SK-N-SH (cell line): ENCODE data around the gene PRICKLE4. TPM values are rescaled to one million over a fixed set of nuclear protein-coding genes. Genes with fewer than 3 reads are reported as not detected.

ENCODE experiments used
- CTCF ChIA-PET: fragments of 300-600, 350-600 bp; formaldehyde crosslinking; extraction: SDS; loops from one replicate; lab custom pipeline; 2021; lab: Yijun Ruan, JAX
- POLR2A ChIA-PET: fragments of 350-600 bp; sonication (Branson Sonifier 250); formaldehyde crosslinking; extraction: SDS; loops from one replicate; lab custom pipeline; 2020; ENCODE audit warnings: antibody characterized with exemption, inconsistent platforms; lab: Yijun Ruan, JAX
- DNase-seq: peaks from one replicate; pipeline ENCODE4 v3.0.0; 2012
- H2AFZ ChIP-seq: fragments of 200-600 bp; sonication (generic); 2 replicates; pipeline ENCODE4 v1.8.1; 2016; ENCODE audit warnings: antibody characterized with exemption, mild to moderate bottlenecking, low read depth
- H3F3A ChIP-seq: fragments of 200-600 bp; sonication (generic); replicated peaks from 2 replicates; pipeline ENCODE3; 2016; ENCODE audit warnings: antibody characterized with exemption, mild to moderate bottlenecking; ENCODE audit not compliant: insufficient read depth
- H3K27ac ChIP-seq, 2 experiments: fragments of 200-500 bp in 1 of 2; fragments of 200-600 bp in 1 of 2; sonication (Bioruptor generic) in 1 of 2; sonication (generic), shearing (Covaris generic) in 1 of 2; 2 replicates each; pipeline versions ENCODE4 v1.5.1 to v1.6.1; 2014 to 2016; ENCODE audit warnings: low read depth in 2 of 2, inconsistent platforms in 1 of 2, low read length in 1 of 2, mild to moderate bottlenecking in 1 of 2, mixed read lengths in 1 of 2
- H3K27me3 ChIP-seq: fragments of 200-600 bp; sonication (generic), shearing (Covaris generic); 2 replicates; pipeline ENCODE4 v1.6.1; 2016; ENCODE audit warnings: mixed run types; ENCODE audit not compliant: insufficient read depth
- H3K36me3 ChIP-seq, 2 experiments: fragments of 200-500 bp in 1 of 2; fragments of 200-600 bp in 1 of 2; sonication (Bioruptor generic) in 1 of 2; sonication (generic) in 1 of 2; replicated peaks in 1 of 2; 2 replicates each; pipeline versions ENCODE3 to v1.5.1; 2014 to 2016; ENCODE audit warnings: low read length in 1 of 2, mild to moderate bottlenecking in 1 of 2; ENCODE audit not compliant: insufficient read depth in 2 of 2, control insufficient read depth in 1 of 2
- H3K4me1 ChIP-seq, 2 experiments: fragments of 200-500 bp in 1 of 2; fragments of 200-600 bp in 1 of 2; sonication (Bioruptor generic) in 1 of 2; sonication (generic), shearing (Covaris generic) in 1 of 2; 2 replicates each; pipeline versions ENCODE4 v1.5.1 to v1.6.1; 2014 to 2016; ENCODE audit warnings: low read depth in 1 of 2, low read length in 1 of 2, mixed run types in 1 of 2; ENCODE audit not compliant: insufficient read depth in 2 of 2, control insufficient read depth in 1 of 2
- H3K4me2 ChIP-seq: fragments of 200-600 bp; sonication (generic), shearing (Covaris generic); 2 replicates; pipeline ENCODE4 v1.6.1; 2017; ENCODE audit warnings: mixed run types
- H3K4me3 ChIP-seq, 2 experiments: fragments of 200-500 bp in 1 of 2; fragments of 200-600 bp in 1 of 2; sonication (Bioruptor generic) in 1 of 2; sonication (generic), shearing (Covaris generic) in 1 of 2; 2 replicates each; pipeline versions ENCODE4 v1.5.1 to v1.8.1; 2014 to 2016; ENCODE audit warnings: low read depth in 2 of 2, inconsistent platforms in 1 of 2, low read length in 1 of 2, mild to moderate bottlenecking in 1 of 2, mixed read lengths in 1 of 2, moderate library complexity in 1 of 2
- H3K79me2 ChIP-seq: fragments of 200-600 bp; sonication (generic); 2 replicates; pipeline ENCODE4 v1.8.1; 2017; ENCODE audit warnings: mild to moderate bottlenecking; ENCODE audit not compliant: insufficient read depth
- H3K9ac ChIP-seq: fragments of 200-600 bp; sonication (generic); 2 replicates; pipeline ENCODE4 v1.6.1; 2017; ENCODE audit warnings: mixed run types
- H3K9me2 ChIP-seq: fragments of 200-600 bp; sonication (generic); 2 replicates; pipeline ENCODE4 v1.6.1; 2017; ENCODE audit warnings: mixed run types
- H3K9me3 ChIP-seq: fragments of 200-600 bp; sonication (generic); 2 replicates; pipeline ENCODE4 v1.6.1; 2017; ENCODE audit warnings: mixed run types, mild to moderate bottlenecking, moderate library complexity
- H4K20me1 ChIP-seq: fragments of 200-600 bp; sonication (generic); 2 replicates; pipeline ENCODE4 v1.6.1; 2017; ENCODE audit warnings: mild to moderate bottlenecking, mixed run types; ENCODE audit not compliant: insufficient read depth
- EP300 ChIP-seq, 2 experiments: IDR thresholded peaks; 2 replicates each; pipeline versions ENCODE4 v1.4.0 to v1.6.1; 2012; ENCODE audit warnings: borderline replicate concordance in 1 of 2, low read depth in 1 of 2, low read length in 1 of 2
- FOSL2 ChIP-seq: IDR thresholded peaks from 2 replicates; pipeline ENCODE4 v1.4.0; 2012; ENCODE audit warnings: low read depth, mild to moderate bottlenecking, moderate library complexity, borderline replicate concordance
- FOXM1 ChIP-seq: IDR thresholded peaks from 2 replicates; pipeline ENCODE4 v1.4.0; 2012; ENCODE audit warnings: low read depth, mild to moderate bottlenecking
- GABPA ChIP-seq: IDR thresholded peaks from 2 replicates; pipeline ENCODE4 v1.4.0; 2012; ENCODE audit warnings: low read depth, mild to moderate bottlenecking
- GATA2 ChIP-seq: sonication (generic); formaldehyde crosslinking; IDR thresholded peaks from 2 replicates; pipeline ENCODE4 v1.5.0; 2020; ENCODE audit warnings: mild to moderate bottlenecking, missing genetic modification reagents
- MEF2A ChIP-seq: IDR thresholded peaks from 2 replicates; pipeline ENCODE4 v1.4.0; 2012; ENCODE audit warnings: low read depth, borderline replicate concordance
- MXI1 ChIP-seq: IDR thresholded peaks from 2 replicates; pipeline ENCODE4 v1.6.1; 2012; ENCODE audit warnings: mild to moderate bottlenecking, low read depth, low read length, improper control_type of control experiment
- POLR2AphosphoS5 ChIP-seq: IDR thresholded peaks from 2 replicates; pipeline ENCODE4 v1.6.1; 2012; ENCODE audit warnings: low read depth, low read length
- RAD21 ChIP-seq: IDR thresholded peaks from 2 replicates; pipeline ENCODE4 v1.6.1; 2012; ENCODE audit warnings: mild to moderate bottlenecking, low read length
- RCOR1 ChIP-seq: fragments of 150-350 bp; IDR thresholded peaks from 2 replicates; pipeline ENCODE4 v1.6.1; 2017; ENCODE audit warnings: antibody characterized with exemption, low read length
- SIN3A ChIP-seq: IDR thresholded peaks from 2 replicates; pipeline ENCODE4 v1.6.1; 2012; ENCODE audit warnings: low read depth, mild to moderate bottlenecking, low read length, moderate library complexity, borderline replicate concordance
- SMC3 ChIP-seq: IDR thresholded peaks from 2 replicates; pipeline ENCODE4 v1.6.1; 2012; ENCODE audit warnings: low read depth, low read length, improper control_type of control experiment
- TAF1 ChIP-seq: IDR thresholded peaks from 2 replicates; pipeline ENCODE4 v1.6.1; 2012; ENCODE audit warnings: low read depth, mild to moderate bottlenecking, low read length, moderate library complexity, borderline replicate concordance
- TCF12 ChIP-seq: IDR thresholded peaks from 2 replicates; pipeline ENCODE4 v1.4.0; 2012
- YY1 ChIP-seq: IDR thresholded peaks from 2 replicates; pipeline ENCODE4 v1.4.0; 2012; ENCODE audit warnings: low read depth, mild to moderate bottlenecking
- WGBS: methylation state at CpG from one replicate; pipeline ENCODE4 v1.1.6; 2017; ENCODE audit warnings: low lambda C conversion rate; 5-methylcytosine and 5-hydroxymethylcytosine counted together
- polyA plus RNA-seq, 3 experiments: library from polyadenylated mRNA; depleted of rRNA; stranded (reverse); fragments of >200 nt; gene quantifications; 2 replicates each; pipeline ENCODE4 v1.2.3, GENCODE V29; 2012
- TF ChIP-seq, protein P1 (sequence below): IDR thresholded peaks from 2 replicates; pipeline ENCODE4 v1.6.1; 2012; ENCODE audit warnings: mild to moderate bottlenecking, low read depth, low read length, moderate library complexity
- TF ChIP-seq, protein P2 (sequence below): fragments of 150-350 bp; IDR thresholded peaks from 2 replicates; pipeline ENCODE4 v1.6.1; 2016; ENCODE audit warnings: mild to moderate bottlenecking, low read depth, low read length
- TF ChIP-seq, protein P3 (sequence below): IDR thresholded peaks from 2 replicates; pipeline ENCODE4; 2012

Gene PRICKLE4
- polyA plus RNA-seq, 1 of the 3 experiments (the other 2 are of a cell fraction) = 3.9 TPM

DNA sequence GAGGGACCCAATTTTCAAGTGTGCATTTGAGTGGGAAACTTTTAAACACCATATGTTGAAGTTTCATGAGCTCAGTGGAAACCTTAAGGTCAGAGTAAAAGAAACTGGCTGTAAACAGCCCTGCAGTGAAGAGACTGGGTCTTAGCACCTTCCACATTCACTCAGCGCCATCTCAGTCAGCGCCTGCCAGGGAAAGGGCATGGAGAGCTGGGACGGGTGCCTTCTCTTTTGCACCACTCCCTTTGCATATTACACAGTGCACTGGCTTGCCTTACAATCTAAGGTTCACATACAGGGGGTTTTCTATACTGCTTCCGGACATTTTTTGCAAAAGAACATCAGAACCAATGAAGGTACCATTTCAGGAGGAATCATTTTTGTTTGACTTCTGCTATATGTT lies 11.4 kb downstream of the PRICKLE4 start:
- Histone ChIP-seq H3K9me2 (no peaks in the 10 kb centered on the region), H4K20me1 (no peaks in the 10 kb centered on the region), H2AFZ (no peak overlapping the region), H3K9me3 (no peaks in the 10 kb centered on the region), H3K79me2 (peaks cover 26% of the 10 kb centered on the region), H3K27me3 (no peaks in the 10 kb centered on the region), H3F3A (peaks cover 37% of the 10 kb centered on the region), H3K27ac (0 out of 4 replicates have a peak overlapping the region, but pooled peaks of 1 of the 2 experiments have one; percentile 1), H3K4me2 (no peak overlapping the region), H3K9ac (no peak overlapping the region), H3K36me3 (peaks cover 31 to 66% of the 10 kb centered on the region in 2 experiments), H3K4me3 (no peak overlapping the region), H3K4me1 (peaks cover 8 to 9% of the 10 kb centered on the region in 2 experiments; a peak in 2 of 4 replicates)
- POLR2A ChIA-PET = interaction anchor here (0.7 kb wide), 1 partner anchor 10 kb away, joined by 3 read pairs; no protein-coding TSS in a partner anchor
- 92% methylated on average over 4 of the region's 4 CpGs for WGBS
- CTCF ChIA-PET = interaction anchor here (1.1 to 2.2 kb wide), 3 partner anchors 9 to 190 kb away, joined by 3 to 10 read pairs (median 3); no protein-coding TSS in a partner anchor
- DNase-seq = no peak
- TF ChIP-seq, protein P1, sequence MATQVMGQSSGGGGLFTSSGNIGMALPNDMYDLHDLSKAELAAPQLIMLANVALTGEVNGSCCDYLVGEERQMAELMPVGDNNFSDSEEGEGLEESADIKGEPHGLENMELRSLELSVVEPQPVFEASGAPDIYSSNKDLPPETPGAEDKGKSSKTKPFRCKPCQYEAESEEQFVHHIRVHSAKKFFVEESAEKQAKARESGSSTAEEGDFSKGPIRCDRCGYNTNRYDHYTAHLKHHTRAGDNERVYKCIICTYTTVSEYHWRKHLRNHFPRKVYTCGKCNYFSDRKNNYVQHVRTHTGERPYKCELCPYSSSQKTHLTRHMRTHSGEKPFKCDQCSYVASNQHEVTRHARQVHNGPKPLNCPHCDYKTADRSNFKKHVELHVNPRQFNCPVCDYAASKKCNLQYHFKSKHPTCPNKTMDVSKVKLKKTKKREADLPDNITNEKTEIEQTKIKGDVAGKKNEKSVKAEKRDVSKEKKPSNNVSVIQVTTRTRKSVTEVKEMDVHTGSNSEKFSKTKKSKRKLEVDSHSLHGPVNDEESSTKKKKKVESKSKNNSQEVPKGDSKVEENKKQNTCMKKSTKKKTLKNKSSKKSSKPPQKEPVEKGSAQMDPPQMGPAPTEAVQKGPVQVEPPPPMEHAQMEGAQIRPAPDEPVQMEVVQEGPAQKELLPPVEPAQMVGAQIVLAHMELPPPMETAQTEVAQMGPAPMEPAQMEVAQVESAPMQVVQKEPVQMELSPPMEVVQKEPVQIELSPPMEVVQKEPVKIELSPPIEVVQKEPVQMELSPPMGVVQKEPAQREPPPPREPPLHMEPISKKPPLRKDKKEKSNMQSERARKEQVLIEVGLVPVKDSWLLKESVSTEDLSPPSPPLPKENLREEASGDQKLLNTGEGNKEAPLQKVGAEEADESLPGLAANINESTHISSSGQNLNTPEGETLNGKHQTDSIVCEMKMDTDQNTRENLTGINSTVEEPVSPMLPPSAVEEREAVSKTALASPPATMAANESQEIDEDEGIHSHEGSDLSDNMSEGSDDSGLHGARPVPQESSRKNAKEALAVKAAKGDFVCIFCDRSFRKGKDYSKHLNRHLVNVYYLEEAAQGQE = no peak
- TF ChIP-seq GATA2 (CRISPR knock-in tag) (no peak), YY1 (no peak), MEF2A (no peak), GABPA (no peak), FOXM1 (no peak), FOSL2 (no peak), MXI1 (no peak), TCF12 (no peak), RCOR1 (no peak), POLR2AphosphoS5 (no peak), TAF1 (no peak), SMC3 (no peak), EP300 (IDR thresholded peaks at IDR 0.05; ENCODE audit: borderline replicate concordance in 1 of 2, low read depth in 1 of 2, low read length in 1 of 2) (no peak), SIN3A (no peak), RAD21 (no peak)
- TF ChIP-seq, protein P2, sequence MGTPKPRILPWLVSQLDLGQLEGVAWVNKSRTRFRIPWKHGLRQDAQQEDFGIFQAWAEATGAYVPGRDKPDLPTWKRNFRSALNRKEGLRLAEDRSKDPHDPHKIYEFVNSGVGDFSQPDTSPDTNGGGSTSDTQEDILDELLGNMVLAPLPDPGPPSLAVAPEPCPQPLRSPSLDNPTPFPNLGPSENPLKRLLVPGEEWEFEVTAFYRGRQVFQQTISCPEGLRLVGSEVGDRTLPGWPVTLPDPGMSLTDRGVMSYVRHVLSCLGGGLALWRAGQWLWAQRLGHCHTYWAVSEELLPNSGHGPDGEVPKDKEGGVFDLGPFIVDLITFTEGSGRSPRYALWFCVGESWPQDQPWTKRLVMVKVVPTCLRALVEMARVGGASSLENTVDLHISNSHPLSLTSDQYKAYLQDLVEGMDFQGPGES = no peak
- TF ChIP-seq, protein P3, sequence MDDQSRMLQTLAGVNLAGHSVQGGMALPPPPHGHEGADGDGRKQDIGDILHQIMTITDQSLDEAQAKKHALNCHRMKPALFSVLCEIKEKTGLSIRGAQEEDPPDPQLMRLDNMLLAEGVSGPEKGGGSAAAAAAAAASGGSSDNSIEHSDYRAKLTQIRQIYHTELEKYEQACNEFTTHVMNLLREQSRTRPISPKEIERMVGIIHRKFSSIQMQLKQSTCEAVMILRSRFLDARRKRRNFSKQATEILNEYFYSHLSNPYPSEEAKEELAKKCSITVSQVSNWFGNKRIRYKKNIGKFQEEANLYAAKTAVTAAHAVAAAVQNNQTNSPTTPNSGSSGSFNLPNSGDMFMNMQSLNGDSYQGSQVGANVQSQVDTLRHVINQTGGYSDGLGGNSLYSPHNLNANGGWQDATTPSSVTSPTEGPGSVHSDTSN = no peak
